Mesenchymal stem cell (in vitro differentiated cells and primary cell): Measurements from ENCODE around the gene TRPV4.
"Not testable (repeated sequence)": the region's sequence is repeated elsewhere in the genome, so short reads cannot be mapped to it uniquely, and the experiment has no call there.

Experiments used
- DNase-seq: peaks from one replicate; pipeline ENCODE4 v3.0.0-alpha.2; 2013
- H2AFZ ChIP-seq: one replicate; pipeline ENCODE4 v1.6.1; 2013; ENCODE audit warnings: low read depth, mild to moderate bottlenecking, control low read depth, inconsistent platforms, low read length, moderate library complexity
- H2AK5ac ChIP-seq: 2 replicates; pipeline ENCODE4 v1.6.1; 2013; ENCODE audit warnings: low read length, moderate library complexity, mild to moderate bottlenecking, inconsistent platforms; ENCODE audit not compliant: severe bottlenecking
- H2BK120ac ChIP-seq: one replicate; pipeline ENCODE4 v1.6.1; 2013; ENCODE audit warnings: low read depth, mild to moderate bottlenecking, inconsistent platforms, low read length, moderate library complexity
- H2BK12ac ChIP-seq, 2 experiments: one replicate each; pipeline ENCODE4 v1.6.1; 2013; ENCODE audit warnings: inconsistent platforms in 2 of 2, low read length in 2 of 2, mild to moderate bottlenecking in 2 of 2, moderate library complexity in 2 of 2, control low read depth in 1 of 2
- H2BK15ac ChIP-seq: one replicate; pipeline ENCODE4 v1.6.1; 2013; ENCODE audit warnings: mild to moderate bottlenecking, low read depth, inconsistent platforms; ENCODE audit not compliant: poor library complexity, severe bottlenecking
- H2BK5ac ChIP-seq: 2 replicates; pipeline ENCODE4 v1.6.1; 2013; ENCODE audit warnings: low read depth, mild to moderate bottlenecking, low read length, control low read depth, inconsistent platforms; ENCODE audit not compliant: poor library complexity, severe bottlenecking
- H3K14ac ChIP-seq, 2 experiments: one replicate each; pipeline ENCODE4 v1.6.1; 2013; ENCODE audit warnings: inconsistent platforms in 2 of 2, low read length in 2 of 2, control low read depth in 1 of 2, mild to moderate bottlenecking in 1 of 2, moderate library complexity in 1 of 2
- H3K18ac ChIP-seq, 2 experiments: one replicate each; pipeline ENCODE4 v1.6.1; 2013; ENCODE audit warnings: inconsistent platforms in 2 of 2, low read length in 2 of 2, control low read depth in 1 of 2, low read depth in 1 of 2, mild to moderate bottlenecking in 1 of 2
- H3K23ac ChIP-seq, 2 experiments: one replicate each; pipeline ENCODE4 v1.6.1; 2013; ENCODE audit warnings: inconsistent platforms in 2 of 2, low read length in 2 of 2, mild to moderate bottlenecking in 2 of 2, moderate library complexity in 2 of 2, control low read depth in 1 of 2
- H3K27ac ChIP-seq: 2 replicates; pipeline ENCODE4 v1.5.1; 2013; ENCODE audit warnings: mild to moderate bottlenecking, moderate library complexity, low read length, control low read depth, inconsistent platforms; ENCODE audit not compliant: poor library complexity, severe bottlenecking
- H3K27me3 ChIP-seq, 2 experiments: 2 replicates each; pipeline versions ENCODE4 v1.6.1 to v1.7.0; 2013; ENCODE audit warnings: low read length in 2 of 2, mild to moderate bottlenecking in 2 of 2, moderate library complexity in 2 of 2, control low read depth in 1 of 2, inconsistent platforms in 1 of 2; ENCODE audit not compliant: control insufficient read depth in 1 of 2, insufficient read depth in 1 of 2
- H3K36me3 ChIP-seq, 2 experiments: 2 replicates each; pipeline versions ENCODE4 v1.6.1 to v1.7.0; 2013; ENCODE audit warnings: low read length in 2 of 2, control low read depth in 1 of 2, inconsistent platforms in 1 of 2, low read depth in 1 of 2, mild to moderate bottlenecking in 1 of 2; ENCODE audit not compliant: insufficient read depth in 2 of 2, control insufficient read depth in 1 of 2
- H3K4ac ChIP-seq, 2 experiments: one replicate each; pipeline ENCODE4 v1.6.1; 2013; ENCODE audit warnings: inconsistent platforms in 2 of 2, low read length in 2 of 2, mild to moderate bottlenecking in 2 of 2, moderate library complexity in 2 of 2, control low read depth in 1 of 2, low read depth in 1 of 2
- H3K4me1 ChIP-seq: 2 replicates; pipeline ENCODE4 v1.6.1; 2013; ENCODE audit warnings: low read depth, low read length, control low read depth; ENCODE audit not compliant: control insufficient read depth, insufficient read depth
- H3K4me2 ChIP-seq: 2 replicates; pipeline ENCODE4 v1.6.1; 2013; ENCODE audit warnings: low read length, mild to moderate bottlenecking, inconsistent platforms; ENCODE audit not compliant: poor library complexity, severe bottlenecking
- H3K4me3 ChIP-seq, 2 experiments: 2 replicates each; pipeline versions ENCODE4 v1.5.1 to v1.7.0; 2013; ENCODE audit warnings: low read length in 2 of 2, mild to moderate bottlenecking in 2 of 2, control low read depth in 1 of 2, low read depth in 1 of 2; ENCODE audit not compliant: insufficient read depth in 1 of 2
- H3K79me1 ChIP-seq: replicated peaks from 2 replicates; pipeline ENCODE4 v1.6.1; 2013; ENCODE audit warnings: mild to moderate bottlenecking, control low read depth, low read length, inconsistent platforms; ENCODE audit not compliant: poor library complexity, severe bottlenecking
- H3K9ac ChIP-seq: 2 replicates; pipeline ENCODE4 v1.7.0; 2013; ENCODE audit warnings: mild to moderate bottlenecking, low read length, moderate library complexity
- H3K9me3 ChIP-seq: 2 replicates; pipeline ENCODE4 v1.7.0; 2013; ENCODE audit warnings: mild to moderate bottlenecking, low read length; ENCODE audit not compliant: control insufficient read depth
- H4K8ac ChIP-seq: one replicate; pipeline ENCODE4 v1.6.1; 2013; ENCODE audit warnings: inconsistent platforms, mild to moderate bottlenecking, low read length, moderate library complexity
- H4K91ac ChIP-seq: one replicate; pipeline ENCODE4 v1.6.1; 2013; ENCODE audit warnings: mild to moderate bottlenecking, low read length, inconsistent platforms
- WGBS: methylation state at CpG from one replicate; pipeline ENCODE4 v1.1.7; 2013; ENCODE audit warnings: mixed read lengths; 5-methylcytosine and 5-hydroxymethylcytosine counted together

Gene TRPV4

GRCh38 chr12:109863847-109864712 lies 30.9 kb upstream of the TRPV4 start:
- H3K23ac ChIP-seq = peak overlapping the region in 1 of 2 experiments; percentile 47
- H3K4ac ChIP-seq = peak overlapping the region in 1 of 2 experiments; percentile 20
- peaks cover 26% of the 10 kb centered on the region for H3K79me1 ChIP-seq
- H4K91ac ChIP-seq = peak overlapping the region; percentile 75
- H3K4me1 ChIP-seq = peaks cover 23% of the 10 kb centered on the region
- peaks cover 2 to 10% of the 10 kb centered on the region in 2 experiments for H3K36me3 ChIP-seq
- no peak overlapping the region for H3K4me3 ChIP-seq
- no peak overlapping the region for H3K4me2 ChIP-seq
- DNase-seq = peak; percentile 80
- H3K9me3 ChIP-seq = no peaks in the 10 kb centered on the region
- no peak overlapping the region for H2BK5ac ChIP-seq
- peak overlapping the region; percentile 25 to 67 for H2BK12ac ChIP-seq
- H3K9ac ChIP-seq = no peak overlapping the region
- H4K8ac ChIP-seq = peak overlapping the region; percentile 79
- no peak overlapping the region for H2BK15ac ChIP-seq
- peak overlapping the region; percentile 20 for H2AK5ac ChIP-seq
- peak overlapping the region in 1 of 2 experiments; percentile 26 for H3K14ac ChIP-seq
- H3K18ac ChIP-seq = peak overlapping the region; percentile 29 to 85
- WGBS = 71% methylated on average over 8 of the region's 9 CpGs
- H2AFZ ChIP-seq = no peak overlapping the region
- peak overlapping the region; percentile 61 for H2BK120ac ChIP-seq
- H3K27me3 ChIP-seq = no peaks in the 10 kb centered on the region
- no peak overlapping the region for H3K27ac ChIP-seq

DNA sequence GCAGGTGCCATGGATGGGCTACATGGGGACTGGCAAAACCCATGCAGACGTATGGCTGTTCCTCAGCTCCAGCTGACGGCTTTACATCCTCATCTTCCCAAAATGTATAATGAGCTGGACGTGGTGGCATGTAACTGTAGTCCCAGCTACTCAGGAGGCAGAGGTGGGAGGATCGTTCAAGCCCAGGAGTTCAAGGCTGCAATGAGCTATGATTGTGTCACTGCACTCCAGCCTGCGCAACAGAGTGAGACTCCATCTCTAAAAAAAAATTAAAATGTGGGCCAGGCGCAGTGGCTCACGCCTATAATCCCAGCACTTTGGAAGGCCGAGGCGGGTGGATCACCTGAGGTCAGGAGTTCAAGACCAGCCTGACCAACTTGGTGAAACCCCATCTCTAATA lies 29.3 kb upstream of the TRPV4 start:
- not testable (repeated sequence) for H2BK15ac ChIP-seq, H3K14ac ChIP-seq, H3K27me3 ChIP-seq, H2BK5ac ChIP-seq, H3K9me3 ChIP-seq, H2BK12ac ChIP-seq, H3K27ac ChIP-seq, H3K9ac ChIP-seq, H2BK120ac ChIP-seq, H3K4me3 ChIP-seq, H3K23ac ChIP-seq, H4K91ac ChIP-seq, H3K18ac ChIP-seq, DNase-seq, H3K4me2 ChIP-seq, H2AK5ac ChIP-seq, H2AFZ ChIP-seq, H3K4ac ChIP-seq, H4K8ac ChIP-seq
- peaks cover 23% of the 10 kb centered on the region for H3K4me1 ChIP-seq
- peaks cover 14 to 23% of the 10 kb centered on the region in 2 experiments for H3K36me3 ChIP-seq
- peaks cover 23% of the 10 kb centered on the region for H3K79me1 ChIP-seq
- WGBS = over 99% methylated on average over 9 of the region's 9 CpGs

- no peak overlapping the region for H3K14ac ChIP-seq
- H4K91ac ChIP-seq = peak overlapping the region; percentile 47
- H2BK5ac ChIP-seq = no peak overlapping the region
- H2BK120ac ChIP-seq = no peak overlapping the region
- H3K9me3 ChIP-seq = no peaks in the 10 kb centered on the region
- H3K18ac ChIP-seq = no peak overlapping the region
- H3K9ac ChIP-seq = no peak overlapping the region
- H3K36me3 ChIP-seq = peaks cover 20 to 30% of the 10 kb centered on the region in 2 experiments
- H4K8ac ChIP-seq = peak overlapping the region; percentile 55
- peaks cover 23% of the 10 kb centered on the region for H3K4me1 ChIP-seq
- no peak overlapping the region for H3K27ac ChIP-seq
- H3K4me2 ChIP-seq = no peak overlapping the region
- peaks cover 22% of the 10 kb centered on the region for H3K79me1 ChIP-seq
- H3K27me3 ChIP-seq = no peaks in the 10 kb centered on the region
- no peak overlapping the region for H3K4ac ChIP-seq
- H2AK5ac ChIP-seq = no peak overlapping the region
- 80% methylated on average over 17 of the region's 17 CpGs for WGBS
- no peak overlapping the region for H2AFZ ChIP-seq
- DNase-seq = no peak
- no peak overlapping the region for H2BK12ac ChIP-seq
- H3K23ac ChIP-seq = no peak overlapping the region
- no peak overlapping the region for H3K4me3 ChIP-seq
- H2BK15ac ChIP-seq = no peak overlapping the region
Measured at GRCh38 chr12:109861689-109862314, 28.6 kb upstream of the TRPV4 start.

- Histone ChIP-seq H3K27ac (no peak overlapping the region), H3K4me2 (no peak overlapping the region), H2BK120ac (no peak overlapping the region), H3K14ac (no peak overlapping the region), H4K91ac (no peak overlapping the region), H3K9me3 (no peaks in the 10 kb centered on the region), H4K8ac (no peak overlapping the region), H3K79me1 (peaks cover 18% of the 10 kb centered on the region), H3K18ac (no peak overlapping the region), H3K23ac (no peak overlapping the region), H3K36me3 (peaks cover 28 to 37% of the 10 kb centered on the region in 2 experiments), H3K4me3 (no peak overlapping the region), H2AK5ac (no peak overlapping the region), H3K4ac (no peak overlapping the region), H3K27me3 (no peaks in the 10 kb centered on the region), H3K4me1 (peaks cover 23% of the 10 kb centered on the region), H3K9ac (no peak overlapping the region), H2BK15ac (no peak overlapping the region), H2AFZ (no peak overlapping the region), H2BK12ac (no peak overlapping the region), H2BK5ac (no peak overlapping the region)
- 100% methylated on average over 3 of the region's 5 CpGs for WGBS
- DNase-seq = no peak
Measured at GRCh38 chr12:109860977-109861376, 27.8 kb upstream of the TRPV4 start.
